Left forelimb (tissue), 1 donor: ENCODE measurements around the gene VAMP1.
A peak's percentile ranks its signal among the peaks of the same experiment; 100 is the strongest.
"Not testable (repeated sequence)": the region's sequence is repeated elsewhere in the genome, so short reads cannot be mapped to it uniquely, and the experiment has no call there.

ENCODE experiments used
- DNase-seq: peaks from one replicate; pipeline ENCODE4 v3.0.0-alpha.2; 2018; ENCODE audit warnings: low spot score

Gene VAMP1

GRCh38 chr12:6470375-6471163 is at the start of gene VAMP1:
VAMP1 (minus strand) TSS chr12:6470677; CDS start chr12:6470531, 146 bp downstream.
- DNase-seq = peak; percentile 99

- DNase-seq = no peak
Observed at GRCh38 chr12:6520186-6520585, 49.7 kb upstream of the VAMP1 start.

GRCh38 chr12:6508087-6508486 is 37.6 kb upstream of the VAMP1 start:
- DNase-seq = no peak

GRCh38 chr12:6507102-6507998 is 36.9 kb upstream of the VAMP1 start:
- DNase-seq = no peak

- no peak for DNase-seq
Observed at GRCh38 chr12:6500466-6500865, 30.0 kb upstream of the VAMP1 start.

- DNase-seq = not testable (repeated sequence)
Observed at GRCh38 chr12:6497291-6497690, 26.8 kb upstream of the VAMP1 start.

- DNase-seq = no peak
Observed at GRCh38 chr12:6494968-6495367, 24.5 kb upstream of the VAMP1 start.

- no peak for DNase-seq
Observed at GRCh38 chr12:6494258-6494743, 23.8 kb upstream of the VAMP1 start.

GRCh38 chr12:6493497-6494257 is 23.2 kb upstream of the VAMP1 start, which contains the start of gene NCAPD2:
NCAPD2 (plus strand) TSS chr12:6494102; CDS start chr12:6495099, 997 bp downstream.
- DNase-seq = peak; percentile 96

GRCh38 chr12:6492838-6493496 is 22.5 kb upstream of the VAMP1 start, which contains the start of gene MRPL51:
MRPL51 (minus strand) TSS chr12:6493262; CDS start chr12:6493136, 126 bp downstream.
- peak; percentile 96 for DNase-seq

- DNase-seq = not testable (repeated sequence)
Observed at GRCh38 chr12:6490673-6491072, 20.2 kb upstream of the VAMP1 start.

GRCh38 chr12:6489449-6489848 is 19.0 kb upstream of the VAMP1 start:
- no peak for DNase-seq

GRCh38 chr12:6488240-6488639 is 17.8 kb upstream of the VAMP1 start:
- no peak for DNase-seq

- DNase-seq = no peak
Observed at GRCh38 chr12:6478416-6478815, 7.9 kb upstream of the VAMP1 start.

- DNase-seq = not testable (repeated sequence)
Observed at GRCh38 chr12:6477601-6478377, 7.3 kb upstream of the VAMP1 start.

- no peak for DNase-seq
Observed at GRCh38 chr12:6476489-6476888, 6.0 kb upstream of the VAMP1 start.

- not testable (repeated sequence) for DNase-seq
Observed at GRCh38 chr12:6475233-6475975, 4.9 kb upstream of the VAMP1 start.

GRCh38 chr12:6472491-6472890 is 2.0 kb upstream of the VAMP1 start:
- DNase-seq = no peak

- no peak for DNase-seq
Observed at GRCh38 chr12:6471989-6472360, 1.5 kb upstream of the VAMP1 start.
